ENCODE data around the gene RERGL. TPM values are rescaled to one million over a fixed set of nuclear protein-coding genes. Genes with fewer than 3 reads are reported as not detected.
"Not testable (repeated sequence)": the region's sequence is repeated elsewhere in the genome, so short reads cannot be mapped to it uniquely, and the experiment has no call there.

RERGL gene
- total RNA-seq: 4.0 TPM

- DNase-seq: no peak
These were observed at the start of gene RERGL for GRCh38 chr12:18090093-18090492. Gene RERGL, minus strand, starts transcription at chr12:18090193. Its CDS starts 53 bp downstream, at chr12:18090140.

- DNase-seq: no peak
These were observed 49.3 kb upstream of the RERGL start for GRCh38 chr12:18139254-18139653.

- DNase-seq: no peak
These were observed 45.5 kb upstream of the RERGL start for GRCh38 chr12:18135509-18135908.

GRCh38 chr12:18135086-18135485, 45.1 kb upstream of the RERGL start:
- DNase-seq: peak; percentile 47

- DNase-seq: no peak
These were observed 40.9 kb upstream of the RERGL start for GRCh38 chr12:18130851-18131250.

- DNase-seq: no peak
These were observed 33.7 kb upstream of the RERGL start for GRCh38 chr12:18123707-18124106.

- DNase-seq: no peak
These were observed 30.9 kb upstream of the RERGL start for GRCh38 chr12:18120899-18121298.

GRCh38 chr12:18108611-18109010, 18.6 kb upstream of the RERGL start:
- no peak for DNase-seq

- no peak for DNase-seq
These were observed 13.6 kb upstream of the RERGL start for GRCh38 chr12:18103624-18104023.

GRCh38 chr12:18101043-18101442, 11.1 kb upstream of the RERGL start:
- no peak for DNase-seq

- no peak for DNase-seq
These were observed 5.9 kb downstream of the RERGL start for GRCh38 chr12:18084080-18084479.

- no peak for DNase-seq
These were observed 10.3 kb downstream of the RERGL start for GRCh38 chr12:18079541-18080246.

GRCh38 chr12:18074001-18074400, 16.0 kb downstream of the RERGL start:
- no peak for DNase-seq

GRCh38 chr12:18072723-18073122, 17.3 kb downstream of the RERGL start:
- no peak for DNase-seq

- DNase-seq: no peak
These were observed 18.7 kb downstream of the RERGL start for GRCh38 chr12:18071336-18071735.

- no peak for DNase-seq
These were observed 21.6 kb downstream of the RERGL start for GRCh38 chr12:18068355-18068754.

- DNase-seq: no peak
These were observed 23.3 kb downstream of the RERGL start for GRCh38 chr12:18066666-18067065.

GRCh38 chr12:18062867-18063266, 27.1 kb downstream of the RERGL start:
- DNase-seq: not testable (repeated sequence)

- DNase-seq: peak; percentile 31
These were observed 32.9 kb downstream of the RERGL start for GRCh38 chr12:18057051-18057450.

- DNase-seq: peak; percentile 2
These were observed 34.9 kb downstream of the RERGL start for GRCh38 chr12:18054925-18055619.

GRCh38 chr12:18045446-18045992, 44.5 kb downstream of the RERGL start:
- no peak for DNase-seq

GRCh38 chr12:18040060-18040742, 49.8 kb downstream of the RERGL start:
- not testable (repeated sequence) for DNase-seq

Data from tongue (tissue), 2 donors.